PC-3 (cell line): Measurements from ENCODE around the gene CARS1. TPM values are rescaled to one million over a fixed set of nuclear protein-coding genes. Genes with fewer than 3 reads are reported as not detected.

Experiments
- ATAC-seq: fragments of 200-7000 bp; cut with Tn5 transposase; 2 replicates; pipeline ENCODE4 v1.9.1; 2020; ENCODE audit warnings: mild to moderate bottlenecking, moderate library complexity
- BruUV-seq: library from RNA; stranded (reverse); fragments of 400-500 nt; replicated peaks from 2 replicates; lab custom pipeline; 2021; lab: Mats Ljungman, UMichigan
- CTCF ChIA-PET: fragments of 300-600 bp; sonication (Branson Sonifier 250); formaldehyde crosslinking; loops from one replicate; lab custom pipeline; 2022; ENCODE audit warnings: antibody characterized with exemption; lab: Charles Lee
- POLR2A ChIA-PET: fragments of 300-600 bp; sonication (Branson Sonifier 250); formaldehyde crosslinking; loops from one replicate; lab custom pipeline; 2022; ENCODE audit warnings: antibody characterized with exemption; ENCODE audit not compliant: unreplicated experiment; lab: Charles Lee
- DNase-seq: peaks from one replicate; pipeline ENCODE4 v3.0.0-alpha.2; 2015
- H2AFZ ChIP-seq: fragments of 300-600 bp; sonication (generic); 2 replicates; pipeline ENCODE4 v1.6.0; 2016; ENCODE audit warnings: antibody characterized with exemption, low read length
- H3F3A ChIP-seq: fragments of 300-600 bp; sonication (generic); one replicate; pipeline ENCODE4 v1.6.0; 2017; ENCODE audit warnings: antibody characterized with exemption, low read length, control low read depth, mild to moderate bottlenecking; ENCODE audit not compliant: unreplicated experiment
- H3K27ac ChIP-seq: fragments of 300-600 bp; sonication (generic); 2 replicates; pipeline ENCODE4 v1.5.1; 2016; ENCODE audit warnings: mild to moderate bottlenecking, low read length
- H3K27me3 ChIP-seq: fragments of 300-600 bp; sonication (generic); 2 replicates; pipeline ENCODE4 v1.6.1; 2016; ENCODE audit warnings: low read length, mixed read lengths
- H3K36me3 ChIP-seq: fragments of 300-600 bp; sonication (generic); 2 replicates; pipeline ENCODE4 v1.6.1; 2016; ENCODE audit warnings: low read depth, mixed run types, low read length, mixed read lengths
- H3K4me1 ChIP-seq: fragments of 300-600 bp; sonication (generic); 2 replicates; pipeline ENCODE4 v1.5.1; 2016; ENCODE audit warnings: low read length; ENCODE audit not compliant: insufficient read depth
- H3K4me2 ChIP-seq: fragments of 300-600 bp; sonication (generic); 2 replicates; pipeline ENCODE4 v1.6.0; 2016; ENCODE audit warnings: low read length
- H3K4me3 ChIP-seq: fragments of 300-600 bp; sonication (generic); 2 replicates; pipeline ENCODE4 v1.5.1; 2016; ENCODE audit warnings: mild to moderate bottlenecking, low read length, mixed read lengths
- H3K79me2 ChIP-seq: fragments of 300-600 bp; sonication (generic); 2 replicates; pipeline ENCODE4 v1.6.1; 2017; ENCODE audit warnings: low read length, mixed read lengths
- H3K9ac ChIP-seq: fragments of 300-600 bp; sonication (generic); 2 replicates; pipeline ENCODE4 v1.6.0; 2016; ENCODE audit warnings: mild to moderate bottlenecking, low read length
- H3K9me2 ChIP-seq: fragments of 300-600 bp; sonication (generic); replicated peaks from 2 replicates; pipeline ENCODE4 v1.6.1; 2016; ENCODE audit warnings: mixed run types, low read length, mixed read lengths
- H3K9me3 ChIP-seq: fragments of 300-600 bp; sonication (generic); 2 replicates; pipeline ENCODE4 v1.6.1; 2016; ENCODE audit warnings: low read length, mixed read lengths
- H4K20me1 ChIP-seq: fragments of 300-600 bp; sonication (generic); 2 replicates; pipeline ENCODE4 v1.6.1; 2016; ENCODE audit warnings: low read length, mixed read lengths
- CTCF ChIP-seq: fragments of 300-600 bp; sonication (generic); conservative IDR thresholded peaks from 2 replicates; pipeline ENCODE4 v1.5.1; 2017; ENCODE audit warnings: antibody characterized with exemption, low read depth, mild to moderate bottlenecking, low read length
- EZH2 ChIP-seq: fragments of 300-600 bp; sonication (generic); IDR thresholded peaks from one replicate; pipeline ENCODE4 v1.6.1; 2017; ENCODE audit warnings: antibody characterized with exemption, mild to moderate bottlenecking, low read length; ENCODE audit not compliant: unreplicated experiment
- EZH2phosphoT487 ChIP-seq: fragments of 300-600 bp; sonication (generic); IDR thresholded peaks from 2 replicates; pipeline ENCODE4 v1.6.1; 2018; ENCODE audit warnings: mild to moderate bottlenecking, antibody characterized with exemption, low read length, borderline replicate concordance
- intact Hi-C: fragments of 100-400 bp; cut with micrococcal nuclease; formaldehyde crosslinking; loops from 2 replicates; pipeline ENCODE4 v1.9.0; 2023
- total RNA-seq: library from RNA; depleted of rRNA; stranded (reverse); fragments of >200 nt; gene quantifications from 2 replicates; pipeline ENCODE4 v1.2.3, GENCODE V29; 2014

The CARS1 gene
- total RNA-seq, 1 experiment from 2014 or later: 39.7 TPM

- no peak overlapping the region for H3K4me3 ChIP-seq
- H3K9me3 ChIP-seq: no peaks in the 10 kb centered on the region
- H3K27ac ChIP-seq: no peak overlapping the region
- no peak overlapping the region for H3K4me2 ChIP-seq
- H3K36me3 ChIP-seq: no peaks in the 10 kb centered on the region
- no peaks in the 10 kb centered on the region for H3K4me1 ChIP-seq
- no peaks in the 10 kb centered on the region for H3K79me2 ChIP-seq
- BruUV-seq: no TSS peak
- no peak overlapping the region for H2AFZ ChIP-seq
- TF ChIP-seq EZH2 (no peak), EZH2phosphoT487 (no peak), CTCF (no peak)
- no peaks in the 10 kb centered on the region for H3K9me2 ChIP-seq
- H3F3A ChIP-seq: no peaks in the 10 kb centered on the region
- no peaks in the 10 kb centered on the region for H4K20me1 ChIP-seq
- no peak for DNase-seq
- H3K9ac ChIP-seq: no peak overlapping the region
- intact Hi-C loops: no loop called here
- ChIA-PET CTCF (no interaction called here), POLR2A (interaction anchor here (0.6 kb wide), 1 partner anchor 81 kb away, joined by 3 read pairs; no protein-coding TSS in a partner anchor)
- ATAC-seq: no peak
- H3K27me3 ChIP-seq: no peaks in the 10 kb centered on the region
Observed at GRCh38 chr11:3010004-3010403, 47.2 kb downstream of the CARS1 start.

- TF ChIP-seq CTCF: no peak
- no peak for TF ChIP-seq EZH2phosphoT487
- no peak overlapping the region for H3K27ac ChIP-seq
- no peaks in the 10 kb centered on the region for H3K27me3 ChIP-seq
- H3K4me1 ChIP-seq: no peaks in the 10 kb centered on the region
- H3K9me3 ChIP-seq: no peaks in the 10 kb centered on the region
- no peak overlapping the region for H3K9ac ChIP-seq
- no peaks in the 10 kb centered on the region for H3F3A ChIP-seq
- H3K9me2 ChIP-seq: no peaks in the 10 kb centered on the region
- no peaks in the 10 kb centered on the region for H4K20me1 ChIP-seq
- H3K4me3 ChIP-seq: no peak overlapping the region
- ChIA-PET CTCF (no interaction called here), POLR2A (no interaction called here)
- no peaks in the 10 kb centered on the region for H3K36me3 ChIP-seq
- intact Hi-C loops: no loop called here
- BruUV-seq: no TSS peak
- H3K4me2 ChIP-seq: no peak overlapping the region
- no peaks in the 10 kb centered on the region for H3K79me2 ChIP-seq
- ATAC-seq (no peak), DNase-seq (no peak)
- H2AFZ ChIP-seq: no peak overlapping the region
Observed at GRCh38 chr11:3009481-3009880, 47.7 kb downstream of the CARS1 start.

- Histone ChIP-seq H3K9me2 (no peaks in the 10 kb centered on the region), H3K27ac (no peak overlapping the region), H4K20me1 (no peaks in the 10 kb centered on the region), H2AFZ (no peak overlapping the region), H3K4me3 (no peak overlapping the region), H3K36me3 (no peaks in the 10 kb centered on the region), H3K79me2 (no peaks in the 10 kb centered on the region), H3K9me3 (no peaks in the 10 kb centered on the region), H3K9ac (no peak overlapping the region), H3F3A (no peaks in the 10 kb centered on the region), H3K4me1 (no peaks in the 10 kb centered on the region; the same call in 1 of the 2 replicates), H3K27me3 (no peaks in the 10 kb centered on the region), H3K4me2 (no peak overlapping the region)
- ATAC-seq: no peak
- no peak for DNase-seq
- TF ChIP-seq EZH2 (no peak), EZH2phosphoT487 (no peak), CTCF (no peak)
- POLR2A ChIA-PET: no interaction called here
- CTCF ChIA-PET: no interaction called here
- BruUV-seq: no TSS peak
- intact Hi-C loops: no loop called here
Observed at GRCh38 chr11:3008746-3009336, 48.4 kb downstream of the CARS1 start.
